ENCODE results near the gene NR2F1.

The NR2F1 gene

GRCh38 chr5:93603793-93604643 lies 21.0 kb downstream of the NR2F1 start:
- DNase-seq, result peak; percentile 75

DNA sequence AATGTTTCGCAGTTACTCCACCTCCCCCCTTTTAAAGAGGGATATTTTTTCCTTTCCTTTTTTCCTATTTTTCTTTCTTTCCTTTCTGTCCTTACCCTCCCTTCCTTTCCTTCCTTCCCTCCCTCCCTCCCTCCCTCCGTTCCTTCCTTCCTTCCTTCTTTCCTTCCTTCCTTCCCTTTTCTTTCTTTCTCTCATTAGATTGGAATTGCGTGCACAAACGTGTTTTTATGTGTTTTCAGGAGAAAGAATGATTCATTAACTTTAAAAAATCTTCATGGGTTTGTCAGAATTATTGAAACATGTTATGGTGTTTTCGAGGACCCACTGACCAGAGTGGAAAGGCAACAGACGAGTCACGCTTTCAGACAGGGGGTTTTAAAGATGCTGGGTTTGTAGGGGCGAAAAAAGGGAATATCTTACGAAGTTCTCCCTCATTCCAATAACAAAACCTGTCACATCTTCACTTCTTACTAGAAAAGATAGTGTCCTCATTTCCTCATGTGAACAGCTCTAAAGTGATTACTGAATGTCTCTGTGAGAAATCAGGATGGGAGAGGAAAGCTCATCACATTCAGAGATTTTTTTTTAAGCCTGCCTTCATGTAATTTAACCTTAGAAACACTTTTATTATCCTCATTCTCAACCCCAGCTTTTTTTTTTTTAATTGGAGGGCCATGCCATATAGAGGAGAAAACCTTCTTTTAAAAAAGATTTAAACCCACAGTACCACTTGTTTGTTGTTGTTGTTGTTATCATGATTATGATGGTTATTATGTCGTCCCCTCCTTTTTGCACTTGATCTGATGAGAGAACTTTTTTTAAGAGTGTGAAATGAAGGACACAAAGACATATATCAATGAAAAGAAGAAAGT lies 21.9 kb downstream of the NR2F1 start:
- DNase-seq, result peak; percentile 50

- no peak for DNase-seq
Measured at GRCh38 chr5:93606382-93606752, 23.3 kb downstream of the NR2F1 start.

GRCh38 chr5:93607367-93608258 lies 24.6 kb downstream of the NR2F1 start:
- peak; percentile 79 for DNase-seq

DNA sequence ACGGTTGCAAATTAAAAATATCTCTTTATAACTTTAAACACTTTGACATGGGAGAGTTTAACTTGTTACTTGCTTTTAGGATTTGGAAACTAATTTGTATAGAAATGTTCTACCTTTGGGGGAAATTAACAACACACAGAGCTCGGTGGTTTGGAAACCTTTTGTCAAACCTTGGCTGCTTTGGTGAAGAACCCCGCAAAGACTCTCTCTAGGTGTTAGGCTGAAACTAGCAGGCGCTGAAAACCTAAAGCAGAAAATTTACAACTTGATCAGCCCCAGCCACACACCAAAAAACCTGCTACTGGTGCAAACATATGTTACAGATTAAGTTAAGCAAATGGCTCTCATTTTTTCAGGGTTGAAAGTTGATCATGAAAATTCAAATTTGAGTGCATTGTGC lies 25.8 kb downstream of the NR2F1 start:
- peak; percentile 19 for DNase-seq

GRCh38 chr5:93609762-93610161 lies 26.7 kb downstream of the NR2F1 start:
- DNase-seq, result peak; percentile 10

DNA sequence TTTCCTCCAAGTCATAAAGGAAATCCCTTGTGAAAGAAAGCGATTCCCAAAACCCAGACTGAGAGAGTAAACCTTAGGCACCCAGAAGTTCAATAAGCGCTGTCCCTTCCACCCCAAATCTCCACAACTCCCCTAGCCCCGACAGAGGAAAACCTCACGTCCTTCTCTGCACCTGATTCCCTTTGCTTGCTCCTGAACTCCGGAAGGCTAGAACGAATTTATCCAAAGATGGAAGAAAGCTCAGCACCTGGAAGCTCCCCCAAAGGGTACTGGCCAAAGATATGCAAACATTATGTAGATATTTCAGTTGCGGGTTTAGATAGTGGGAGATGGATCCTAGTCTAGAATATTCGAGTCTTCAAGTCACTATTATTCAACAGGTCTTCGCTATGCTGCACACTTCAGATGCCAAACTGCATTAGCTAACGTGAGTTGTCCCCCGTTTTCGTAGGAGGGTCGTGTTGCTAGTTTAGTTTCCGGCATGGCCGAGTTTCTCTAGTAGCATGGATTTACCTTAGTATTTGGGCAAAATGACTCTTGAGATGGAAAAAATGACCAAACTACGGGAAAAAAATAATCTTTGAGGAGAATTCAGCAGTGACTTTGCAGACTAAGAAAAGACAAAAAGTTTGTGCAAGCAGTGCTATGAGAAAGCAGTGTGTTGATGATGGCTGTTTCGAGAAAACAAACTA lies 27.7 kb downstream of the NR2F1 start:
- DNase-seq, result peak; percentile 41

DNA sequence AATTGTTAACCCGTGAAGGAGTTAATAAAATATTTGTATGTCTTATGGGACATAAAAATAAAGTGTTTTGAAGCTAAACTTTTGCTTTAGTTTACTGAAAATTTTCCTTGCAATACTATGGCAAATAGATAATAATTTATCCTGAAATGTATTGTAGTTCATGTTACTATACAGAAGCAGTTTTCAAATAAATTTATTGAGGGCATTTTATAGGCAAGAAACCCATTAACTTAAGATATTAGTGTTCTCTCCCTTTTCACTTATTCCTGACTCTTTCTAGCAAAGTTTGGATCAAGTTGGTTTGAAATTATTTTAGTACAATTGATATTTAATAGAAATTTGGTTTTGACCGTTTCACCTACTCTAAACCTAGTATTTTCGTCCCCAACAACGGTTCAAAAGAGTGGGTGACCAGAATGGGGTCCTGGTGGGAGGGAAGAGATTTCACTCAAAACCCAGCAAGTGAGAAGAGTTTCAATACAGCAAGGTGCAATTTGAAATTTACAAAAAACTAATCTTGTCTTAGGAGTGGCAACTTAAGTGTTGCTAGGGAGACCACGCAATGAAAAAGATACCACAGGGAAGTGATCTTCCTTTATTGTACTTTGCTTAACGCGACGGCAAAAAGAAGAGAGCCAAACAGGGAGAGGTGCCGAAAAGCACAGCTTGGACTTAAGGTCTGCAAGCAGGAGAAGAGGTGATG lies 28.4 kb downstream of the NR2F1 start:
- no peak for DNase-seq

GRCh38 chr5:93611976-93612854 lies 29.2 kb downstream of the NR2F1 start:
- peak; percentile 85 for DNase-seq

GRCh38 chr5:93612855-93613243 lies 29.8 kb downstream of the NR2F1 start:
- DNase-seq, result no peak

DNA sequence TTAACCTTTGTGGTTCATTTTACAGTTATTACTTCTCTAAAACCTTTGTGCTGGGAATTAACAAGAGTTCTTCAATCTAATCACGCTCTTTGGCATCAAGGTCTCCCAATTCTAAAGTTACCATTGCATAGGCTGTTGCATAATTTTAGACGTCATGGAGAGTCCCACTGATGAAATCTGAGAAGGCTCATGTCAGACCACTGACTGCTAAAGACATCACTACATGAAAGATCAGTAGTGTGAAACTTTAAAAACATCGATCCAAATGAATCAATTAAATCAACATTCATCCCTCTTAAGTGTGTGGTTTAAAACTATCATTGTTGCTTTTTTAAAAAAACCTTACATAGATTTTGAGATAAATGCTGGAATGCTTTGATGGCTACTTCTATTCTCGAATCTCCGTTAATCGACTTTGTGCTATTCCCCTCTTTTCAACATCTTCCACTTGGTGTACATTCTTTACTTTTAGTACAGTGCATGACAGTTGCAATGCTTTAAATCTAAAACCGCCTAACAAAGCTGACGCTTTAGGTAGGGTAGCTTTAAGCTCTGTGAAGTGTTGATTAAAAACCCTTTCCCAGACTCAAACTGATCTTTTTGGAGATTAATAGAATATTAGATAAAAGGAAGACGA lies 33.6 kb downstream of the NR2F1 start:
- no peak for DNase-seq

DNA sequence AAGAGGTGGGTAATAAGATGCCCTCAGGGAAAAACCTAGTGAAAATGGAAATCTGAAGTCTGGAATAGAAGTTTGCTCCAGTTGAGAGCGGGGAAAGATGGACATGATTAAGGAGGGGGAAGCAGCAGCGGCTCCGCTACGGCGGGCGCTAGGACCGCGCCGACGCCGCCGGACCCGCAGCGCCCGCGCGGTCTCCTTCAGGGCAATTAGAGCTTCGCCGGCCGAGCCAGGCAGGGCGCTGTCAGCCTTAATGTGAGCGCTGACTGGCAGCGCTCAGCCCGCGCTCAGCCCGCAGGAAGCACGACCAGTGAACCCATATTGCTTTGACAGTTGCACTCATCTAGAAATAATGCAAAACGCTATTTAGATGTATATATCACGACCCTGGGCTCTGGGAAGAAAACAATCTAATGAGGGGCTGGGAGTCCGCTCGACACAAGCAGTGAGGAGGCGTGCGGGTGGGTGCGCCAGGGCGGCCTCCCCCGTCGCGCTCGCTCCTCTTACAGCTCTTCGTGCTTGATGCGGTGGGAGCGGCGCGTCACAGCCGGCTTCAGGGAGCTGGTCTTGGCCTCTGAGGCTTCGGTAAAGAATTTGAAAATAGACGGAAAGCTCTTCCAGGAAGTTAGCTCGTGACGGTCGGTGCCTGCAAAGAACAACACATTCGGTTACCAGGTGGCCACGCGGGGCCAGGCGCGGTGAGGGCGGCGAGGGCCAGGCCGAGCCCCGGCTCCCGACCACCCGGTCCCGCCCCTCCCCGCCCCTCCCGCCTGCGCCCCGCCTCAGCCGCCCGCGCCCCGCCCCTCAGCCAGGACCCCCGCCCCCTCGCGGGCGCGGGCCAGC lies 37.7 kb downstream of the NR2F1 start:
- DNase-seq, result peak; percentile 94

DNA sequence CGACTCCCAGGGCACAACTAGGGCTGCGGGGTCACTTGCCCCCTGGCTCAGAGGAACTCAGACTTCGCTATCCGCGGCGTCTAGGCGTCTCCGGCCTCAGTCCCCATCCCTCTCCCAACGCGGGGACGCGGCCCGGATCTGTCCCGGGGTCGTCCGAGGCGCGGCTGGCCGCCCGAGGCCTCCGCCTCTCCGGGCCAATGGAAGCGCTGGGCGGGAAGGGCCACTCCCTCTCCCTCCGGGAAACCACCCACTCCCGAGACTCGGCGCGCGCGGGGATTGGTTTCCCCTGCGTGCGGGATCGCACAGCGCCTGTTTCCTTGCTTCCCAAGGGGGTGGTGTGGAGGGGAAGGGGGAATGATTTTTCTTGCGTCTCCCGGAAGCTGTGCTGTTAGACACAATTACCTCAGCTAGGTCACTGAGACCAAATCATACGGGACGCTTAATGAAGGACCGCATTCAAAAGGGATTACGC lies 38.3 kb downstream of the NR2F1 start:
- peak; percentile 98 for DNase-seq

DNA sequence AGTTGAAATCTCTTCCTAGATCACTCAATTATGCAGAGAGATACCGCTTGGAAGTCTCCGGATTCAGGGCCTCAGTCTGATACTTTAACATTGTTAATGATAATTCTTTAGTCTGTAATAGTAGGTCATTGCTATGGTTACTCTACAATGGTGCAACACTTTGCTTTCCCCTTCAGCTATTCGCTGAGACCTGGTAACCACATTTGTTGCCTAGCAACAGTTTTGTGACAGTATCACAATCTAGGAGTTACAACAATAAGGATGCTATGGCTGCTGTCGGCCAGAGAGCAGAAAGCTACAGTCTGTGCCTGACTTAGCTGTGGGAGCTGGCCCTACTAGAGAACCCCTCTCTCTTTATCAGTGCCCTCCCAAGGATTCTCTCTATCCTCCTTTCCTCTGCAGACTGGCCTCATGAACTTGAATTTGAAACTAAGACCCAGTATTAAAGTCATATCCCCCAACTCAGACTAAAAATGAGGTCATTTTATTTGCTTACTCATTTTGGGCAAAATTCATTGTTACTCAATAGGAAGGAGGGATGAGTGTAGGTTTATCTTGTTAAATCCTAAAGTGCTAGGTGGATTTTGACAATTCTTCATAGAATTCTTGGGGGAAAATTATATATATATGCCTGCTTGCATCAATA lies 39.3 kb downstream of the NR2F1 start:
- DNase-seq, result no peak

DNA sequence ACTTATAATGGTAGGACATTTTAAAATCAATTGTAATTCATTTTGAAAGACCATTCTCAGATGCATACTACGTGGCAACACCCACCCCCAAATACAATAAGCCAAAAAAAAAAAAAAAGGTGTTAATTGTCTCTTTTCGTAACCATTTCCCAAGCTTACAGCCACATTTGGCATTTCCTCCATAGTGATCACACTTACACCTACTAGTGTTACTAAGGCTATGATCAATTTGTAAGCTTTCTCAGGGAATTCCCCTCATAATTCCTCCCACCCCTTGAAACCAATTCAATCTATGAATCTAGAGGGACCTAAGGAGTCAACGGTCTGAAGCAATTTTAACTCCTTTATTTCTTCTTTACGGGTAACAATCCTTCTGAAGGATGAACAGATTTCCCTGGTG lies 40.1 kb downstream of the NR2F1 start:
- DNase-seq, result no peak

DNA sequence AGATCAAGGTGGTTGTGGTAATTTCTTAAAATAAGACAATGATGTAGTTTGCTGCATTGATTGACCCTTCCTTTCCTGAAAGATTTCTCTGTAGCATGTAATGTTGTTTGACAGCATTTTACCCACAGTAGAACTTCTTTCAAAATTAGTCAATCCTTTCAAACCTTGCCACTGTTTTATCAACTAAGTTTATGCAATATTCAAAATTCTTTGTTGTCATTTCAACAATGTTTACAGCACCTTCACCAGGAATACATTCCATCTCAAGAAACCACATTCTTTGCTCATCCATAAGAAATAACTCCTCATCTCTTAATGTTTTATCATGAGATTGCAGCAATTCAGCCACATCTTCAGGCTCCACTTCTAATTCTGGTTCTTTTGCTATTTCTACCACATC lies 43.8 kb downstream of the NR2F1 start:
- no peak for DNase-seq

- no peak for DNase-seq
Measured at GRCh38 chr5:93632327-93632726, 49.3 kb downstream of the NR2F1 start.

DNA sequence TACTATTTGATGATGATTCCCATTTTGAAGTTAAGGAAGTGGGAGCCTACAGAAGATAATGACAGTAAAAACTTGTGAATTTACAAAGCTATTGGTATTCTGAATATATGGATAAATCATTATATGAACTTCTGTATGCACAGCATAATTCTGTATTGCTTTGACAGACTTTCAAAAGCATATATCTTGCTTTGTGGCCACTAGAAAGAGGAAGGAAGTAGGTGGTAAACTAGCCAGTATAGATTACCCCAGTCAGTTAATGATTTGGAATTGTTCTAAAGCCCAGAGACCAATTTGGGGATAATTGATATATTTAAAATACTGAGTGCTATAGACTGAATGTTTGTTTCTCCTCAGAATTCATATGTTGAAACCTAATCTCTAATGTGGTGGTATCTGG lies 53.0 kb downstream of the NR2F1 start:
- DNase-seq, result no peak
